Ovary (tissue), 9 donors: Measurements from ENCODE around the gene CYFIP2. TPM values are rescaled to one million over a fixed set of nuclear protein-coding genes. Genes with fewer than 3 reads are reported as not detected.
"Not testable (repeated sequence)": the region's sequence is repeated elsewhere in the genome, so short reads cannot be mapped to it uniquely, and the experiment has no call there.

Experiments used
- DNase-seq, 5 donors: peaks; one replicate each; pipeline ENCODE4 v3.0.0-alpha.2; 2019 to 2020
- H3K27ac ChIP-seq, 2 donors: fragments of 200-600 bp; one replicate each; pipeline versions ENCODE4 v1.5.1 to v1.8.0; 2019 to 2022
- H3K27me3 ChIP-seq: fragments of 200-600 bp; one replicate; pipeline ENCODE4 v1.8.0; 2022
- H3K36me3 ChIP-seq: fragments of 200-600 bp; sonication (generic); one replicate; pipeline ENCODE4 v1.5.1; 2019
- H3K4me1 ChIP-seq: one replicate; pipeline ENCODE4 v1.8.1; 2013; ENCODE audit warnings: mild to moderate bottlenecking, moderate library complexity; ENCODE audit not compliant: insufficient read depth
- H3K4me3 ChIP-seq: fragments of 200-600 bp; sonication (generic); one replicate; pipeline ENCODE4 v1.5.1; 2017
- H3K9me3 ChIP-seq, 2 donors: fragments of 200-600 bp in 1 of 2; sonication (generic) in 1 of 2; one replicate each; pipeline versions ENCODE4 v1.5.1 to v1.8.1; 2013 to 2019; ENCODE audit warnings: mild to moderate bottlenecking in 1 of 2, moderate library complexity in 1 of 2
- CTCF ChIP-seq, 3 donors: fragments of 450-650 bp in 2 of 3; fragments of 200-600 bp in 1 of 3; IDR thresholded peaks; one replicate each; pipeline versions ENCODE4 v1.5.1 to v1.8.0; 2016 to 2022; ENCODE audit warnings: antibody characterized with exemption in 3 of 3, mild to moderate bottlenecking in 1 of 3
- EP300 ChIP-seq: sonication (generic); formaldehyde crosslinking; IDR thresholded peaks from one replicate; pipeline ENCODE4 v1.6.1; 2017; ENCODE audit warnings: antibody characterized with exemption
- POLR2A ChIP-seq: fragments of 450-650 bp; IDR thresholded peaks from one replicate; pipeline ENCODE4 v1.6.1; 2017; ENCODE audit warnings: antibody characterized with exemption, mild to moderate bottlenecking, moderate library complexity
- WGBS, 3 donors: extraction: QIAGEN DNeasy Blood & Tissue Kit in 1 of 3; methylation state at CpG; one replicate each; pipeline versions ENCODE4 v1.1.5 to v1.1.7; 2013 to 2017; 5-methylcytosine and 5-hydroxymethylcytosine counted together
- intact Hi-C, 4 donors: fragments of 100-400 bp; cut with DNase I; formaldehyde crosslinking; loops; one replicate each; pipeline versions ENCODE4 v1.11.0 to v1.15.1; 2022 to 2023
- polyA plus RNA-seq, 2 donors: library from polyadenylated mRNA; stranded (reverse); fragments of 200-250 nt in 1 of 2; fragments of 350-450 nt in 1 of 2; fragmentation: Illumina TruSeq in 1 of 2; extraction: RNeasy Lipid Tissue Mini Kit (QIAGEN cat#74804) in 1 of 2; gene quantifications; one replicate each; pipeline ENCODE4 v1.2.3, GENCODE V29; 2013 to 2014
- total RNA-seq, 7 donors: library from RNA; depleted of rRNA in 2 of 7; stranded (reverse); fragments of >200 nt in 2 of 7; fragmentation: NEBNext Ultra II Directional in 3 of 7; extraction: Animal tissue kit (Norgen Biotek cat#: 25700) in 3 of 7; gene quantifications; one replicate each; pipeline versions ENCODE4 v1.1.0 to v1.2.4, GENCODE V29; 2016 to 2023
- donor health status: DM: no; HTN: no; CAD: no; lungs with moderate emphysema.
- donor health status: DM: no; HTN: no; CAD: no.
- donor health status: Bipolar disorder and iron deficiency.
- donor health status: DM: yes; HTN: yes; CAD: no.
- donor health status: DM: no; HTN: no; CAD: no.
- donor health status: DM: yes; HTN: yes; CAD: no.

The CYFIP2 gene
- total and polyA plus RNA-seq, 9 donors, result 4.9 to 39.8 (median 17.1) TPM

DNA sequence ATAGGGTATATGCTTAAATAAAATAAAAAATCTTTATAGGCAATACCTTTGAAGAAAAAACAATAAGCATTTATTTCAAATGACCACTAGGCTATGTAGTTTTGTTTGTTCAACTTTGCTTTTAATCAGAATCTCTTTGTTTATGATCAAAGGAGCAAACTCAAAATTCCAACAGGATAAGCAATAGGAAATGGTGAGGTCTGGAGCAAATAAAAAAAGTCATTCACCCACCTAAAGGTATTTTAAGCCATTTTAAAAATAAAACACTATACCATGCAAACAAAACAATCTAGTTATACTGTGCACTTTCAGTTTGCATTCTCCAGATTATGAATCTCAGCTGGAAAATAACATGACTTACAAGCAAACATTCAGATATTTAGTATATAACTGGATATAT, 35.3 kb upstream of the CYFIP2 start:
- intact Hi-C loops, result no loop called here
- Histone ChIP-seq H3K27me3 (no peaks in the 10 kb centered on the region), H3K9me3 (no peaks in the 10 kb centered on the region), H3K36me3 (no peaks in the 10 kb centered on the region), H3K4me1 (no peaks in the 10 kb centered on the region), H3K27ac (no peak overlapping the region), H3K4me3 (no peak overlapping the region)
- TF ChIP-seq EP300, result no peak
- no peak for TF ChIP-seq POLR2A
- TF ChIP-seq CTCF (IDR thresholded peaks at IDR 0.05), result no peak
- no peak for DNase-seq

GRCh38 chr5:157232706-157233105, 33.2 kb upstream of the CYFIP2 start:
- 45 to 60% (median 53%) methylated on average over 6 of the region's 6 CpGs for WGBS, 3 donors
- no peaks in the 10 kb centered on the region for H3K4me1 ChIP-seq
- no peak for DNase-seq
- no peak overlapping the region for H3K4me3 ChIP-seq
- no peaks in the 10 kb centered on the region for H3K9me3 ChIP-seq
- TF ChIP-seq POLR2A, result no peak
- no peak for TF ChIP-seq EP300
- no peak for TF ChIP-seq CTCF (IDR thresholded peaks at IDR 0.05)
- no peak overlapping the region for H3K27ac ChIP-seq
- H3K27me3 ChIP-seq, result no peaks in the 10 kb centered on the region
- intact Hi-C loops, result no loop called here
- no peaks in the 10 kb centered on the region for H3K36me3 ChIP-seq

DNA sequence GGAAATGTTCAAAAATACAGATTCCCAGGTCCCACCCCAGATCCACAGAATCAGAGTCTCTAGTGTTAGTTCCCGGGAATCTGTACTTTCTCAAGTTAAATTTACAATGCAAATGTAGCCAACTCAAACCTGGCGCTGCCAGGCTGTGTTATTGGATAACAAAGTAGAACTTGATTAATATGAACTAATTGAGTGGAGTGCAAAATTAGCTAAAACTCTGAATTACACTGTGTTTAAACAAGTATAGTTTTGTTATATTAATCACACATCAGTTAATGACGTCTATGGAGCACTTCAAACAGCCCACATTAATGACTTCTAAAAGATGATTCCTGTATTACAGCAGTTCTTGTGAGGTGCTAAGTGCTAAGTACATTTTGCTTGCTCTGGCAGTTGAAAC, 32.4 kb upstream of the CYFIP2 start:
- H3K36me3 ChIP-seq, result no peaks in the 10 kb centered on the region
- no peak for DNase-seq
- WGBS, 3 donors, result 88 to 90% (median 89%) methylated on average over 3 of the region's 3 CpGs
- no peak overlapping the region for H3K27ac ChIP-seq
- H3K9me3 ChIP-seq, result no peaks in the 10 kb centered on the region
- no peak overlapping the region for H3K4me3 ChIP-seq
- no peak for TF ChIP-seq POLR2A
- TF ChIP-seq EP300, result no peak
- no peak for TF ChIP-seq CTCF (IDR thresholded peaks at IDR 0.05)
- intact Hi-C loops, result no loop called here
- H3K27me3 ChIP-seq, result no peaks in the 10 kb centered on the region
- no peaks in the 10 kb centered on the region for H3K4me1 ChIP-seq

GRCh38 chr5:157236423-157236822, 29.5 kb upstream of the CYFIP2 start:
- intact Hi-C loops, result no loop called here
- 42 to 52% (median 49%) methylated on average over 3 of the region's 3 CpGs for WGBS, 3 donors
- TF ChIP-seq CTCF (IDR thresholded peaks at IDR 0.05) (no peak), EP300 (no peak), POLR2A (no peak)

DNA sequence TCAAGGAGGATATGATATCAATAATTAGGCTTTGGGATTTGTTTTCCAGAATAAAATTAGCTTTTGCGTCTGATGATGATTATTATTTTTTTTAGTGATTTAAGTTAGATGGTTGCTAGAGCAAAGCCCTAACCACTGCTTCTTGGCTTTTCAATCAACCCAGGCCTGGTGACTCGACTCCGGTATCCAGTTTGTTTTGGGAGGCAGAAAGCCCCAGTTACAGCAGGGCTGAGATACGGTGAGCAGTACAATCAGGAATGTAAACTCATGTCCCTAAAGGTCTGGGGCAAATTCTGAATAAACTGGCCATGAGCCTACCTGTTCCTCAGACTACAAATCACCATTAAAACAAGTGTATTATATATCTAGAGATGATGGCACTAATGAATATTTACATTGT, 24.4 kb upstream of the CYFIP2 start:
- Histone ChIP-seq H3K9me3 (no peaks in the 10 kb centered on the region), H3K4me1 (no peaks in the 10 kb centered on the region), H3K4me3 (no peak overlapping the region), H3K27me3 (no peaks in the 10 kb centered on the region), H3K27ac (no peak overlapping the region), H3K36me3 (no peaks in the 10 kb centered on the region)
- WGBS, 3 donors, result 25 to 43% (median 41%) methylated on average over 4 of the region's 4 CpGs
- intact Hi-C loops, result no loop called here
- DNase-seq, result no peak
- no peak for TF ChIP-seq POLR2A
- no peak for TF ChIP-seq CTCF (IDR thresholded peaks at IDR 0.05)
- no peak for TF ChIP-seq EP300

More at GRCh38 chr5:157236423-157236822, 29.5 kb upstream of the CYFIP2 start:
- Histone ChIP-seq H3K4me3 (no peak overlapping the region), H3K27ac (no peak overlapping the region), H3K36me3 (no peaks in the 10 kb centered on the region), H3K4me1 (no peaks in the 10 kb centered on the region), H3K27me3 (no peaks in the 10 kb centered on the region), H3K9me3 (no peaks in the 10 kb centered on the region)
- no peak for DNase-seq

GRCh38 chr5:157244704-157245103, 21.2 kb upstream of the CYFIP2 start:
- 64 to 78% (median 67%) methylated on average over 7 of the region's 7 CpGs for WGBS, 3 donors
- H3K36me3 ChIP-seq, result not testable (repeated sequence)

More at GRCh38 chr5:157244704-157245103, 21.2 kb upstream of the CYFIP2 start:
- H3K4me1 ChIP-seq, DNase-seq, H3K27ac ChIP-seq, H3K4me3 ChIP-seq, H3K27me3 ChIP-seq, H3K9me3 ChIP-seq, intact Hi-C loops: not testable (repeated sequence)
